Smooth muscle cell (in vitro differentiated cells): ENCODE measurements around the gene ZNF488. TPM values are rescaled to one million over a fixed set of nuclear protein-coding genes. Genes with fewer than 3 reads are reported as not detected.

Source experiments
- DNase-seq: peaks from one replicate; lab custom pipeline; 2025; ENCODE audit not compliant: unreplicated experiment; lab: John Stamatoyannopoulos, UW
- H2AFZ ChIP-seq: fragments of 200-600 bp; sonication (generic); 2 replicates; pipeline ENCODE4 v1.6.0; 2016; ENCODE audit warnings: antibody characterized with exemption, low read depth, mild to moderate bottlenecking
- H3F3A ChIP-seq: fragments of 200-600 bp; sonication (generic); 2 replicates; pipeline ENCODE4 v1.6.0; 2017; ENCODE audit warnings: antibody characterized with exemption, low read depth
- H3K27ac ChIP-seq: fragments of 200-600 bp; sonication (generic); 2 replicates; pipeline ENCODE4 v1.5.1; 2016; ENCODE audit warnings: low read depth, mild to moderate bottlenecking
- H3K27me3 ChIP-seq: fragments of 200-600 bp; sonication (generic); 2 replicates; pipeline ENCODE4 v1.6.1; 2016; ENCODE audit warnings: low read depth, mild to moderate bottlenecking
- H3K36me3 ChIP-seq: fragments of 200-600 bp; sonication (generic); 2 replicates; pipeline ENCODE4 v1.5.1; 2016; ENCODE audit warnings: low read depth
- H3K4me1 ChIP-seq: fragments of 200-600 bp; sonication (generic); 2 replicates; pipeline ENCODE4 v1.5.1; 2016; ENCODE audit warnings: low read depth
- H3K4me2 ChIP-seq: fragments of 200-600 bp; sonication (generic); 2 replicates; pipeline ENCODE4 v1.6.0; 2016; ENCODE audit warnings: mild to moderate bottlenecking
- H3K4me3 ChIP-seq: fragments of 200-600 bp; sonication (generic); 2 replicates; pipeline ENCODE4 v1.5.1; 2016; ENCODE audit warnings: mild to moderate bottlenecking
- H3K79me2 ChIP-seq: fragments of 200-600 bp; sonication (generic); 2 replicates; pipeline ENCODE4 v1.6.0; 2016; ENCODE audit warnings: low read depth, mild to moderate bottlenecking
- H3K9ac ChIP-seq: fragments of 200-600 bp; sonication (generic); 2 replicates; pipeline ENCODE4 v1.6.0; 2016; ENCODE audit warnings: low read depth
- H3K9me3 ChIP-seq: fragments of 200-600 bp; sonication (generic); replicated peaks from 2 replicates; pipeline ENCODE4 v1.5.1; 2016; ENCODE audit warnings: low read depth
- H4K20me1 ChIP-seq: fragments of 200-600 bp; sonication (generic); 2 replicates; pipeline ENCODE4 v1.6.0; 2016; ENCODE audit warnings: low read depth
- CTCF ChIP-seq: fragments of 200-600 bp; sonication (generic); IDR thresholded peaks from 2 replicates; pipeline ENCODE4 v1.5.1; 2017; ENCODE audit warnings: borderline replicate concordance, mild to moderate bottlenecking, antibody characterized with exemption; ENCODE audit not compliant: insufficient read depth, poor library complexity, severe bottlenecking
- WGBS: methylation state at CpG from one replicate; pipeline ENCODE4 v1.1.7; 2016; ENCODE audit warnings: low lambda C conversion rate; 5-methylcytosine and 5-hydroxymethylcytosine counted together
- polyA plus RNA-seq: library from polyadenylated mRNA; unstranded; fragments of >200 nt; fragmentation: Nextera tagmentation; extraction: Ambion mirVana; gene quantifications from 2 replicates; pipeline ENCODE4 v1.2.1, GENCODE V29; 2016
- total RNA-seq: library from RNA; depleted of rRNA; stranded (reverse); fragments of >200 nt; gene quantifications from 2 replicates; pipeline ENCODE4 v1.2.3, GENCODE V29; 2014

The ZNF488 gene
- total and polyA plus RNA-seq, 2 experiments from 2014 or later: 1.1 TPM; not detected in 1

- 91% methylated on average over 14 of the region's 14 CpGs for WGBS
- H3K4me2 ChIP-seq: no peak overlapping the region
- H3K36me3 ChIP-seq: no peaks in the 10 kb centered on the region
- H4K20me1 ChIP-seq: no peaks in the 10 kb centered on the region
- no peaks in the 10 kb centered on the region for H3F3A ChIP-seq
- DNase-seq: no peak
- no peak overlapping the region for H2AFZ ChIP-seq
- no peaks in the 10 kb centered on the region for H3K27me3 ChIP-seq
- H3K79me2 ChIP-seq: no peaks in the 10 kb centered on the region
- H3K9me3 ChIP-seq: no peaks in the 10 kb centered on the region
- H3K27ac ChIP-seq: no peak overlapping the region
- no peak for TF ChIP-seq CTCF
- no peak overlapping the region for H3K9ac ChIP-seq
- H3K4me1 ChIP-seq: no peaks in the 10 kb centered on the region
- no peak overlapping the region for H3K4me3 ChIP-seq
Observed at GRCh38 chr10:47413531-47414226, 29.6 kb upstream of the ZNF488 start.

GRCh38 chr10:47412869-47413268 lies 28.8 kb upstream of the ZNF488 start:
- Histone ChIP-seq H3K9ac (no peak overlapping the region), H4K20me1 (no peaks in the 10 kb centered on the region), H3K27me3 (no peaks in the 10 kb centered on the region), H2AFZ (no peak overlapping the region), H3K36me3 (no peaks in the 10 kb centered on the region), H3K79me2 (no peaks in the 10 kb centered on the region), H3F3A (no peaks in the 10 kb centered on the region), H3K4me3 (no peak overlapping the region), H3K4me1 (no peaks in the 10 kb centered on the region), H3K9me3 (no peaks in the 10 kb centered on the region), H3K27ac (no peak overlapping the region), H3K4me2 (no peak overlapping the region)
- TF ChIP-seq CTCF: no peak
- 86% methylated on average over 2 of the region's 2 CpGs for WGBS
- no peak for DNase-seq

- Histone ChIP-seq H3K36me3 (no peaks in the 10 kb centered on the region), H3F3A (no peaks in the 10 kb centered on the region), H3K4me1 (no peaks in the 10 kb centered on the region), H2AFZ (no peak overlapping the region), H3K4me2 (no peak overlapping the region), H3K4me3 (no peak overlapping the region), H3K9ac (no peak overlapping the region), H3K79me2 (no peaks in the 10 kb centered on the region), H3K27me3 (no peaks in the 10 kb centered on the region), H3K9me3 (no peaks in the 10 kb centered on the region), H3K27ac (no peak overlapping the region), H4K20me1 (no peaks in the 10 kb centered on the region)
- no peak for DNase-seq
- WGBS: 97% methylated on average over 5 of the region's 5 CpGs
- TF ChIP-seq CTCF: no peak
Observed at GRCh38 chr10:47412177-47412730, 28.2 kb upstream of the ZNF488 start.

GRCh38 chr10:47410862-47411261 lies 26.8 kb upstream of the ZNF488 start:
- Histone ChIP-seq H3K79me2 (no peaks in the 10 kb centered on the region), H3K9me3 (no peaks in the 10 kb centered on the region), H3K36me3 (no peaks in the 10 kb centered on the region), H3K4me3 (no peak overlapping the region), H2AFZ (no peak overlapping the region), H3K27me3 (no peaks in the 10 kb centered on the region), H4K20me1 (no peaks in the 10 kb centered on the region), H3K4me2 (no peak overlapping the region), H3K27ac (no peak overlapping the region), H3K4me1 (no peaks in the 10 kb centered on the region), H3F3A (no peaks in the 10 kb centered on the region), H3K9ac (no peak overlapping the region)
- DNase-seq: no peak
- 86% methylated on average over 4 of the region's 4 CpGs for WGBS
- no peak for TF ChIP-seq CTCF
